ENCODE measurements around the gene TUFT1. TPM values are rescaled to one million over a fixed set of nuclear protein-coding genes. Genes with fewer than 3 reads are reported as not detected.

The TUFT1 gene
- total RNA-seq, 1 experiment from 2014 or later: 34.9 TPM

GRCh38 chr1:151495316-151495715, 44.8 kb upstream of the TUFT1 start:
- H3K4me3 Mint-ChIP-seq (ENCODE audit: unreplicated experiment): no peak overlapping the region
- intact Hi-C loops (cut with micrococcal nuclease; ENCODE audit: unreplicated experiment): no loop called here
- no peaks in the 10 kb centered on the region for H3K27me3 Mint-ChIP-seq (ENCODE audit: insufficient read depth, unreplicated experiment)
- BruUV-seq (replicated peaks): no TSS peak
- Histone ChIP-seq H3K27me3 (replicated peaks; ENCODE audit: control insufficient read depth, insufficient read depth, low read length) (no peaks in the 10 kb centered on the region), H3K4me1 (peaks cover 21% of the 10 kb centered on the region), H3K36me3 (ENCODE audit: control insufficient read depth, insufficient read depth, low read length) (no peaks in the 10 kb centered on the region), H3K9me3 (no peaks in the 10 kb centered on the region), H3K4me3 (ENCODE audit: low read depth, low read length) (no peak overlapping the region)
- TF ChIP-seq CTCF (IDR thresholded peaks at IDR 0.05; ENCODE audit: insufficient read depth in 1 of 2, low read depth in 1 of 2, low read length in 1 of 2, severe bottlenecking in 1 of 2, unreplicated experiment in 1 of 2): no peak
- peak overlapping the region; percentile 56 for H3K27ac Mint-ChIP-seq (ENCODE audit: unreplicated experiment)
- no peaks in the 10 kb centered on the region for H3K9me3 Mint-ChIP-seq (ENCODE audit: unreplicated experiment)
- CTCF ChIA-PET: interaction anchor here (0.6 to 1.1 kb wide), 2 partner anchors 15 to 199 kb away, joined by 4 to 9 read pairs; no protein-coding TSS in a partner anchor
- POLR2A ChIA-PET: interaction anchor here (0.7 to 2.4 kb wide), 5 partner anchors 9 to 45 kb away, joined by 4 to 41 read pairs (median 7); partner anchors contain the start of genes CGN and TUFT1
- peaks cover 23% of the 10 kb centered on the region for H3K4me1 Mint-ChIP-seq (ENCODE audit: low read depth, unreplicated experiment)
- H3K36me3 Mint-ChIP-seq (ENCODE audit: insufficient read depth, unreplicated experiment): no peaks in the 10 kb centered on the region
- no peak for DNase-seq

- ChIA-PET CTCF (no interaction called here), POLR2A (no interaction called here)
- DNase-seq: no peak
- no peaks in the 10 kb centered on the region for H3K9me3 Mint-ChIP-seq (ENCODE audit: unreplicated experiment)
- no TSS peak for BruUV-seq (replicated peaks)
- H3K4me1 Mint-ChIP-seq (ENCODE audit: low read depth, unreplicated experiment): peaks cover 23% of the 10 kb centered on the region
- TF ChIP-seq CTCF (IDR thresholded peaks at IDR 0.05; ENCODE audit: insufficient read depth in 1 of 2, low read depth in 1 of 2, low read length in 1 of 2, severe bottlenecking in 1 of 2, unreplicated experiment in 1 of 2): no peak
- no peaks in the 10 kb centered on the region for H3K27me3 Mint-ChIP-seq (ENCODE audit: insufficient read depth, unreplicated experiment)
- H3K9me3 ChIP-seq: no peaks in the 10 kb centered on the region
- H3K4me3 Mint-ChIP-seq (ENCODE audit: unreplicated experiment): no peak overlapping the region
- no peak overlapping the region for H3K4me3 ChIP-seq (ENCODE audit: low read depth, low read length)
- H3K27me3 ChIP-seq (replicated peaks; ENCODE audit: control insufficient read depth, insufficient read depth, low read length): no peaks in the 10 kb centered on the region
- no peak overlapping the region for H3K27ac Mint-ChIP-seq (ENCODE audit: unreplicated experiment)
- intact Hi-C loops (cut with micrococcal nuclease; ENCODE audit: unreplicated experiment): no loop called here
- peaks cover 45% of the 10 kb centered on the region for H3K4me1 ChIP-seq
- H3K36me3 Mint-ChIP-seq (ENCODE audit: insufficient read depth, unreplicated experiment): no peaks in the 10 kb centered on the region
- no peaks in the 10 kb centered on the region for H3K36me3 ChIP-seq (ENCODE audit: control insufficient read depth, insufficient read depth, low read length)
Observed at GRCh38 chr1:151499365-151499764, 40.7 kb upstream of the TUFT1 start.

- H3K27me3 ChIP-seq (replicated peaks; ENCODE audit: control insufficient read depth, insufficient read depth, low read length): no peaks in the 10 kb centered on the region
- CTCF ChIA-PET: no interaction called here
- H3K4me3 Mint-ChIP-seq (ENCODE audit: unreplicated experiment): no peak overlapping the region
- POLR2A ChIA-PET: no interaction called here
- peaks cover 19% of the 10 kb centered on the region for H3K4me1 Mint-ChIP-seq (ENCODE audit: low read depth, unreplicated experiment)
- intact Hi-C loops (cut with micrococcal nuclease; ENCODE audit: unreplicated experiment): no loop called here
- H3K36me3 Mint-ChIP-seq (ENCODE audit: insufficient read depth, unreplicated experiment): no peaks in the 10 kb centered on the region
- H3K36me3 ChIP-seq (ENCODE audit: control insufficient read depth, insufficient read depth, low read length): no peaks in the 10 kb centered on the region
- no peak overlapping the region for H3K4me3 ChIP-seq (ENCODE audit: low read depth, low read length)
- no peaks in the 10 kb centered on the region for H3K27me3 Mint-ChIP-seq (ENCODE audit: insufficient read depth, unreplicated experiment)
- H3K27ac Mint-ChIP-seq (ENCODE audit: unreplicated experiment): no peak overlapping the region
- no peaks in the 10 kb centered on the region for H3K9me3 Mint-ChIP-seq (ENCODE audit: unreplicated experiment)
- no peaks in the 10 kb centered on the region for H3K9me3 ChIP-seq
- H3K4me1 ChIP-seq: peaks cover 47% of the 10 kb centered on the region
- DNase-seq: no peak
- BruUV-seq (replicated peaks): no TSS peak
- TF ChIP-seq CTCF (IDR thresholded peaks at IDR 0.05; ENCODE audit: insufficient read depth in 1 of 2, low read depth in 1 of 2, low read length in 1 of 2, severe bottlenecking in 1 of 2, unreplicated experiment in 1 of 2): no peak
Observed at GRCh38 chr1:151499930-151500329, 40.2 kb upstream of the TUFT1 start.

All from Caco-2 (cell line).